ENCODE measurements around the gene CIAO2B.

Gene CIAO2B

DNA sequence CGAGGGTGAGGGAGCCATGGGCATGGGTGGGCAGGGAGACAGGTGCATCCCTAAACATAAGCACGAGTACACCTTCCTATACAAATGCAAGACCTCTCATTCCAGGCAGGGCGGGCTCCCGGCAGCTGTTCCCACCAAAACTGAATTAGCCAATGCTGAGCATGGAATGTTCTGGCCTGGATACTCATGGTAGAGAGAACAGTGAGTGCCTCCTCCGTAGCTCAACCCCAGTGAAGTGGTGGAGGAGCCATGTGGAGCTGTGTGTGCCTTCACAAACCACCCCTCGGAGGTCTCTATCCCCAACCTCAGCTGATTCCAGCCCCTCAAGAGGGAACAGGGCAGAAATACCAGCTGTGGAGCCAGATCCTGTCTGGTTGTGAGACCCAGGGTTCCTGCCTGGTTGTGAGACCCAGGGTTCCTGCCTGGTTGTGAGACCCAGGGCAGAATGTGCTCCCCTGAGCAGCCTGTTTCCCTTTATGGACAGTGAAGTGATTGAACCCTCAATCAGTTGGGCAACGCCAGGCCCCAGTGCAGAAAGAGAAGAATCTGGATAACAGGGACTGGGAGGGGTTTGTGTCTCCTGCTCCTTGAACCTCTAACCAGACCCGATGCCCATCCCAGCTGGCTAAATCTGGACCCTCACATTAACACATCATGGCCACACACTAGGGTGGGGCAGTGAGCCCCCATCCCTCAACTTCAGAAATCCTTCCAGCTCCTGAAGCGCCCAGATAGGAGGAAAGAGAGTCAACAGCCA, 13.1 kb downstream of the CIAO2B start:
- H3K4me3 Mint-ChIP-seq, result no peak overlapping the region
- peaks cover 63% of the 10 kb centered on the region for H3K27me3 Mint-ChIP-seq
- ATAC-seq (no peak), DNase-seq (no peak)
- H3K9me3 Mint-ChIP-seq, result no peaks in the 10 kb centered on the region
- H3K4me1 Mint-ChIP-seq, result peaks cover 10% of the 10 kb centered on the region
- H3K27ac Mint-ChIP-seq, result no peak overlapping the region

- Mint-ChIP-seq H3K4me3 (no peak overlapping the region), H3K4me1 (peaks cover 1% of the 10 kb centered on the region), H3K9me3 (no peaks in the 10 kb centered on the region), H3K27me3 (peaks cover 55% of the 10 kb centered on the region), H3K27ac (no peak overlapping the region)
- no peak for ATAC-seq
- no peak for DNase-seq
Measured at GRCh38 chr16:66920299-66920590, 14.0 kb downstream of the CIAO2B start.

DNA sequence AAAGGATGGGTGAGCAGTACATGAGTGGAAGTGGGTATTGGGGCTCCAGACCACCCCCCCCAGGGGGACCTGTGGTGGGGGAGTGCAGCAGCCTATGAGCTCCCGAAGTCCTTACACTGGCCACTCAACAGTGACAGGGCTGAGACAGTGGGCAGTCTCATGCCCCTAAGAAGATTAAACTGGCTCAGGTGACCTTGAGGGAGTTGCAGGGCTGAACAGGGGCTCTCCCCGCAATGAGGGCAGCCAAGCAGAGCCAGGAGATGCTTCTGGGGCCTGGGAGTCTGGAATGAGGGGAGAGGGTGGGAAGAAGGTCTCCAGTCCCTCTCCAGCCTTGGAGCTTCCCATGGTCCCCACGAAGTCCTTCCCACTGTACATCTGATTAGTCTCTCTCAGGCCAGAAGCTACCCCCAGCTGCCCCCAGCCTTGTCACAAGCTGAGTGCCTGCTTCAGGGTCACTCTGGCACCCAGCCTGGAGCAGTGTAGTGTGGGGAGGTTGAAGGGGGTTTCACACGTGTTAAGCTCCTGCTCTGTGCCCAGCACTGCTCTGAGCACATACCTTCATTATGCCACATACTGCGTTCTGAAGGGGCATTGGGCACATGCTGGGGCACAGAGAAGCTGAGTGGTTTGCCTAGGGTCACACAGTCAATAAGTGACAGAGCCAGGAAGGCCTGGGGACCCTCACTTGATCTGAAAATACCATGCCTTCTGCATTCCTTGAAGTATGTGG, 14.5 kb downstream of the CIAO2B start:
- no peak overlapping the region for H3K27ac Mint-ChIP-seq
- no peak for ATAC-seq
- H3K9me3 Mint-ChIP-seq, result no peaks in the 10 kb centered on the region
- peaks cover 55% of the 10 kb centered on the region for H3K27me3 Mint-ChIP-seq
- H3K4me1 Mint-ChIP-seq, result no peaks in the 10 kb centered on the region
- H3K4me3 Mint-ChIP-seq, result no peak overlapping the region
- no peak for DNase-seq

DNA sequence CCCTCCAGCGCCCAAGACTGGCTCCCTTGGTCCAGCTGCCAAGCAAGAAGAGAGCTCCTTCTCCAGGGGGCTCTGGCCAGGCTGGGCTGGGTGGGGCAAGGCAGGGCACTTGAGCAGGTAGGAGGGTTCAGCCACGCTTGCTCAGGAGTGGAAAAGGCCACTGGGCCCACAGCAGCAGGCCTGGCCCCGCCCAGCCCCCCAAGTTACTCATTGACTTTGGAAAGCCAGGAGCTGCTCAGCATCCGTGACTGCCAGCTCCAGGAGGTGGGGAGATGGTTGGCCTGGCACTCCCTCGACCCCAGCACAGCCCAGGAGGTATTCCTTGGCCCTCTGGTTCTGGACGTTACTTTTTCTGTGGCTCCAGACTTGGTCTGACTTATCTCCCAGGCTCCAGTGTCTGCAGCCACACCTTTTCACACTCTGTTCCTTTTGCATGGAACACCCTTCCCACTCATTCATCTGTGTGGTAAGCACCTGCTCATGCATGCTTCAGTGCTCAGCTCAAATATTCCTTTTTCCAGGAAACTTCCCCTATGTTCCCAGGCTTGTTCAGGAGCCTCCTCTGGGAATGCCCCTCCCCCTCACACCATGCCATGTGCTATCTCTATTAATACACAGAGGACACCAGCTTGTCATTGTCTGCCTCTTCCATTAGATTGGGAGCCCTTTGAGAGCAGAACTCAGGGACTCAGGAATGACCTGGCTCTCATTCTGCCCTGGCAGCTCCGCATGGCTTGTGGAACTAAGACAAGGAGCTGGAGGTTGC, 15.2 kb downstream of the CIAO2B start, which contains the start of gene CDH16:
Gene CDH16 (minus strand): TSS at position 83 of the 766 bp plus-strand sequence. CDS start 820 bp downstream, outside the sequence.
- Mint-ChIP-seq H3K27ac (peak within 1 kb of the TSS; percentile 5 to 48), H3K4me3 (no peak within 1 kb of the TSS), H3K27me3 (peaks cover 48% of the 10 kb centered on the region), H3K9me3 (no peaks in the 10 kb centered on the region), H3K4me1 (no peaks in the 10 kb centered on the region)
- DNase-seq (no peak), ATAC-seq (no peak)

- no peaks in the 10 kb centered on the region for H3K4me1 Mint-ChIP-seq
- peak overlapping the region in 1 of 2 donors; percentile 48 for H3K27ac Mint-ChIP-seq
- no peaks in the 10 kb centered on the region for H3K9me3 Mint-ChIP-seq
- no peak for DNase-seq
- no peak for ATAC-seq
- H3K4me3 Mint-ChIP-seq, result no peak overlapping the region
- peaks cover 42% of the 10 kb centered on the region for H3K27me3 Mint-ChIP-seq
Measured at GRCh38 chr16:66918355-66918754, 15.8 kb downstream of the CIAO2B start.

DNA sequence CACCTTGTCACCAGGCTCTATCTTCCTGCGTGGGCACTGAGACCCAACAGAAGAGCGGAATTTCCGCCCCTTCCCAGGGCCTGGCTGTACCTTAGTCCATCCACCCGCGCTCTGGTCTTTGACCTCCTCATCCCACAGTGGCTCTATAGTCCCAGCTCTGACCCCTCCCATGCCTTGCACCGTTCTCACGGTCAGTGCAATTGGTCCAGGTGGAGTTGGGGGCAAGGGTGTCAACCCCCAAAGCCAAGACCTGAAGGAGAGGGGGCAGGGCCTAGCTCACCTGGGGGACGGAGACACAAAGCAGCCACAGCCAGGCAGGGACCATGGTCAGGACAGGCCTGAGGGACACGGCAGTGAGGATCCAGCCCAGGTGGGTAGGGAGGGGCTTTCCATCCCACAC, 16.5 kb downstream of the CIAO2B start:
- Mint-ChIP-seq H3K27me3 (peaks cover 36% of the 10 kb centered on the region), H3K4me3 (no peak overlapping the region), H3K27ac (no peak overlapping the region), H3K9me3 (no peaks in the 10 kb centered on the region), H3K4me1 (no peaks in the 10 kb centered on the region)
- ATAC-seq (no peak), DNase-seq (no peak)

- Mint-ChIP-seq H3K9me3 (no peaks in the 10 kb centered on the region), H3K4me3 (no peak overlapping the region), H3K27me3 (peaks cover 32% of the 10 kb centered on the region), H3K4me1 (no peaks in the 10 kb centered on the region), H3K27ac (no peak overlapping the region)
- DNase-seq (no peak), ATAC-seq (no peak)
Measured at GRCh38 chr16:66916518-66916917, 17.7 kb downstream of the CIAO2B start.

DNA sequence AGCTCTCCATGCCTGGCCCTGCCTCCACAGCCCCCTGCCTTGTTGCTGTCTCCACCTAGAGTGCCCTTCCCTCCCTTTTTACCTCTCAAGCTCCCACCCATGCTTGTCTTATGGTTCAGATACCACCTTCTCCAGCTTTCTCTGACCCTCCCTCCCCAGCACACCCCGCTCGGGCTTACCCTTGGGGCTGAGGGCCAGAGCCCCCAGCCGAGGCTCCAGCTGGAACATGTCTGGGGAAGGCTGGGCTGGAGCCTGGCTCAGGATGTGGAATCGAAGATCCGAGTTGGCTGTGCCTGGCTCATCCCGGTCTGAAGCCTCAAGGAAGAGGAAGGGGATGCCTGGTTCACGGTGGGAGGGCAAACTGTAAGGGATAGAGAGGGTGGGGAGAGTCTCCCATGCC, 19.2 kb downstream of the CIAO2B start:
- Mint-ChIP-seq H3K4me3 (no peak overlapping the region), H3K27ac (no peak overlapping the region), H3K27me3 (peaks cover 18% of the 10 kb centered on the region), H3K9me3 (no peaks in the 10 kb centered on the region), H3K4me1 (no peaks in the 10 kb centered on the region)
- ATAC-seq, result no peak
- no peak for DNase-seq

DNA sequence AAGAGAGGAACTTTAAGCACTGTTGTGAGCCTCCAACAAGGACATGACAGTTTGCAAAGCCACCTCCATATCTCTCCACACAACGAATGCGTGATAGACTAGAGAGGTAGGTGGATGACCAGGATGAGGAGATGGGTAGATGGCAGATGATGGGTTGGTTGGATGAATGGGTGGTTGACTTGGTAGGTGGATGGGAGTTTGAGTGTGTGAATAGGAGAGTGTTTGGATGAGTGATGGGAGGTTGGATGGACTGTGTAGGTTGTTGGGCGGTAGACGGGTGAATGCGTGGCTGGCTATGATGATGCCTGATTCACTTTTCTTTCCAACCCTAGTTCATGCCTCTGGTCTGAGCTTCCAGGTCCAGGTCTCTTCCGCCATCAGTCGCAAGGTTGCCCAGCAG, 19.7 kb downstream of the CIAO2B start:
- ATAC-seq (no peak), DNase-seq (no peak)
- peaks cover 13% of the 10 kb centered on the region for H3K27me3 Mint-ChIP-seq
- H3K4me3 Mint-ChIP-seq, result no peak overlapping the region
- H3K4me1 Mint-ChIP-seq, result no peaks in the 10 kb centered on the region
- H3K9me3 Mint-ChIP-seq, result no peaks in the 10 kb centered on the region
- H3K27ac Mint-ChIP-seq, result no peak overlapping the region

GRCh38 chr16:66913711-66914110, 20.5 kb downstream of the CIAO2B start:
- no peaks in the 10 kb centered on the region for H3K9me3 Mint-ChIP-seq
- peaks cover 6% of the 10 kb centered on the region for H3K27me3 Mint-ChIP-seq
- H3K27ac Mint-ChIP-seq, result peak overlapping the region in 1 of 2 donors; percentile 68
- H3K4me3 Mint-ChIP-seq, result no peak overlapping the region
- DNase-seq, result no peak
- no peaks in the 10 kb centered on the region for H3K4me1 Mint-ChIP-seq
- ATAC-seq, result no peak

DNA sequence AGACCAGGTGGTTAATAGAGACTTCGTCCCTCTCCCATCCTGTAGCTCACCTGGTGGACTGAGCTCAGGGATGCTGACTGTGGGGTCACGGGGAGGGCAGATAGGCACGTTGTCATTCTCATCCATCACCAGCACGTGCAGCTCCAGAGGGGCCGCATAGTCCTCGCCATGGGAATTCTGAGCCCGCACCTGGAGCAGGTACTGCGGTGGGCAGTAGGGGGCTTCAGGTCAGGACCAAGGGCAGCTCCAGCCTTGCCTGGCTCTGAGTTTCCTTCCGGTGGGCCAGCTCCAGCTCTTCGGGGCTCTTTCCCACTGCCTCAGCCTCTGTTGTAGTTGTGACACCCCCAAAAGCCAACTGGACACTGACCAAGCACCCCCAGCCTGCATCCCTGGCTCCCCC, 21.1 kb downstream of the CIAO2B start:
- Mint-ChIP-seq H3K9me3 (no peaks in the 10 kb centered on the region), H3K27ac (no peak overlapping the region), H3K4me3 (no peak overlapping the region), H3K4me1 (no peaks in the 10 kb centered on the region), H3K27me3 (peaks cover 12% of the 10 kb centered on the region)
- ATAC-seq, result no peak
- DNase-seq, result no peak

DNA sequence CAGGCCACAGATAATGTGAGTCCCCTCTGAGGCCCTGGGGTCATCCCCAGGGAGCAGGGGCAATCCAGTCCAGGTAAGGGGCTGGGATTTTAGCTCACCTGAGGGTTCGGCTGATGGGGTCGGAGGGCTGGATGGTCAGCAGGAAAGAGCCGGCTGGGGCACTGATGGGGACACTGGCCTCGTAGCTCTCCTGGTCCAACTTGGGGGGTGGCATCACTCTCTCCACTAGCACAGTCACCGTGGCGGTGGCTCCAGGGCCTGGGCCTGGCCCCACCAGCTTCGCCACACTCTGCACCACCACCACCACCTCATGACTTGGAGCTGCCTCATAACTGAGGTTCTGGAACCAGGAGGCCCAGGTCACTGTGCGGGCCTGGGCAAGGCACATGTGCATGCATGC, 22.4 kb downstream of the CIAO2B start:
- H3K27me3 Mint-ChIP-seq, result peaks cover 13% of the 10 kb centered on the region
- ATAC-seq (no peak), DNase-seq (no peak)
- H3K4me3 Mint-ChIP-seq, result no peak overlapping the region
- H3K27ac Mint-ChIP-seq, result peak overlapping the region in 1 of 2 donors; percentile 13
- peaks cover 6% of the 10 kb centered on the region for H3K4me1 Mint-ChIP-seq
- H3K9me3 Mint-ChIP-seq, result no peaks in the 10 kb centered on the region

- Mint-ChIP-seq H3K27ac (no peak overlapping the region), H3K27me3 (peaks cover 13% of the 10 kb centered on the region), H3K4me1 (peaks cover 11% of the 10 kb centered on the region), H3K9me3 (no peaks in the 10 kb centered on the region), H3K4me3 (no peak overlapping the region)
- DNase-seq (no peak), ATAC-seq (peak; percentile 14)
Measured at GRCh38 chr16:66911112-66911511, 23.1 kb downstream of the CIAO2B start.

DNA sequence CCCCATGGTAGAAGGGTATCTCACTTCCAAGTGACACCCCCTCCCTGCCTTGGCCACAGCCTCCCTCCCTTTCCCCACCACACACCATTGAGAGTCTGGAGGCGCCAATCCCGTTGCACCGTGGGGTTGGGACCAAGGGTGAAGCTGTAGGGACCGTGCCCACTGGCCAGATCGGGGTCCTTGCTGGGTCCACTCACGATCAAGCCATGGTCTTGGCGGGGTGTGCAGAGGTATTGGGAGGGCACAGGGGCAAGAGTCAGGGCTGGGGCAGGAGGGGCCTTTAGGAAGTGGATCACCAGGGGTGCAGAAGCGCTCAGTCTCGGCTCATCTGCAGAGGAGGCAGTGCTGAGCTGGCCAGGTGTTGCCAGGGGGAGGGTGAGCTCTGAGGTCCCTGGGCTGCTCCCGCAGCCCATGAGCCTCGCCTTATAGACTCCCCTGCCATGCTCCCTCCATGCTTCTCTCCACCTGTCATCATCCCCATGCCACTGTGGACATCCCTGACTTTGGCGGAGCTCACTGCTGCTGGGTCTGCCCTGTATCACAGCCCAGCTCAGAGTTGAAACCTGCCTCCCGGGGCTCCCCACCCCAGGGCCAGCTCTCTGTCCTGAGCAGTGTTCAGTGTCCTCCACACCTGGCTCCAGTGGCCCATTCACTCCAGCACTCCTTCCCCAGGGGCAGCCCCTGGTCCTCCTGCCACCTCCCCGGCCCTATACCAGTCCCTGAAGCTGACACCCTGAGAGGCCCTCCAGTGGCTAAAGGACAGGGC, 23.8 kb downstream of the CIAO2B start:
- DNase-seq (no peak), ATAC-seq (no peak)
- Mint-ChIP-seq H3K4me3 (no peak overlapping the region), H3K4me1 (peaks cover 19% of the 10 kb centered on the region), H3K27me3 (peaks cover 13% of the 10 kb centered on the region), H3K27ac (no peak overlapping the region), H3K9me3 (no peaks in the 10 kb centered on the region)

DNA sequence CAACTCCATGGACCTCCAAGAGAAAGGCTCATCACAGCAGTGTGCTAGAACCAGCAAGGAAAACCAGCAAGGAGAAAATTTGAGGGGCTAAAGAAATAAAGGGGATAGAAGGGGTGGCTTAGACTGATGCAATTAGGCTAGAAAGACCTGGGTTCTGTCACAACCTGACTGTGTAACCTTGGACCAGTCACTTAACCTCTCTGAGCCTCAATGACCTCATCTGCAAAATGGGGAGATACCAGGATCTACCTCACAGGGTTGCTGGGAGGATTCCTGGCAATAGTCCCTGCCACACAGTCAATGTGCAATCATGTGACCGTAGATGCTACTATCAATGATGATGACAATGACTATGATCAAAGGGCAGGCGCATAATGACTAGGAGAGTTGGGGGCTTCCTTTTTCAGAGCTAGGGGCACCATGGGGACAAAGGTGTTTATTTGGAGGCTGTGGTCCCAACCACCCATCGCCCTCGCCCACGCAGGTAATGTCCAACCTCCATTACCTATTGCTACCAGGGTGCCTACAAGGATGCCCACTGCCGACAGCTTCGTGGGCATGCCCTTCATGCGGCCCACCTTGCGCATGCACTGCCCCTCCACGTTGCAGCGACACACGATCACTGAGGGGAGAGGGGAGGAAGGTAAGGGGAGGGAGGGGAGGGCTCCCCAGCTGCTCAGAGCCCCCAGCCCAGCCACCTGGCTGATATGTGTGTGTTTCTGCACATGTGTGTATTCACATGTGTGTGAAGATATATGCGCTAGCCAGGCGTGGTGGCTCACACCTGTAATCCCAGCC, 25.2 kb downstream of the CIAO2B start:
- Mint-ChIP-seq H3K4me3 (no peak overlapping the region), H3K27ac (no peak overlapping the region), H3K4me1 (peaks cover 21% of the 10 kb centered on the region), H3K27me3 (peaks cover 7% of the 10 kb centered on the region), H3K9me3 (no peaks in the 10 kb centered on the region)
- DNase-seq (no peak), ATAC-seq (no peak)

Data from stimulated activated naive CD8-positive, alpha-beta T cell treated with anti-CD3 and anti-CD28 coated beads, Interleukin-15, amount 100 ng/mL, for 72 hours (primary cell).